ENCODE results near the gene IQSEC1.

The IQSEC1 gene

GRCh38 chr3:12994607-12995388, 78.4 kb downstream of the IQSEC1 start:
- peak overlapping the region; percentile 63 for H3K4me3 ChIP-seq (ENCODE audit: low read depth, low read length)
- no peak for DNase-seq (ENCODE audit: low read depth)

- peak overlapping the region; percentile 63 for H3K4me3 ChIP-seq (ENCODE audit: low read depth, low read length)
- DNase-seq (ENCODE audit: low read depth): no peak
Measured at GRCh38 chr3:12994357-12994606, 78.9 kb downstream of the IQSEC1 start.

- DNase-seq (ENCODE audit: low read depth): no peak
- peak overlapping the region; percentile 63 for H3K4me3 ChIP-seq (ENCODE audit: low read depth, low read length)
Measured at GRCh38 chr3:12993517-12994356, 79.5 kb downstream of the IQSEC1 start.

- peak overlapping the region; percentile 55 for H3K4me3 ChIP-seq (ENCODE audit: low read depth, low read length)
- DNase-seq (ENCODE audit: low read depth): no peak
Measured at GRCh38 chr3:12992629-12993516, 80.4 kb downstream of the IQSEC1 start.

GRCh38 chr3:12991861-12992281, 81.4 kb downstream of the IQSEC1 start:
- no peak overlapping the region for H3K4me3 ChIP-seq (ENCODE audit: low read depth, low read length)
- no peak for DNase-seq (ENCODE audit: low read depth)

GRCh38 chr3:12991481-12991837, 81.8 kb downstream of the IQSEC1 start:
- no peak overlapping the region for H3K4me3 ChIP-seq (ENCODE audit: low read depth, low read length)
- no peak for DNase-seq (ENCODE audit: low read depth)

GRCh38 chr3:12990781-12991480, 82.3 kb downstream of the IQSEC1 start:
- DNase-seq (ENCODE audit: low read depth): peak; percentile 51
- H3K4me3 ChIP-seq (ENCODE audit: low read depth, low read length): no peak overlapping the region

GRCh38 chr3:12990306-12990705, 82.9 kb downstream of the IQSEC1 start:
- H3K4me3 ChIP-seq (ENCODE audit: low read depth, low read length): no peak overlapping the region
- no peak for DNase-seq (ENCODE audit: low read depth)

- no peak overlapping the region for H3K4me3 ChIP-seq (ENCODE audit: low read depth, low read length)
- DNase-seq (ENCODE audit: low read depth): no peak
Measured at GRCh38 chr3:12988728-12989454, 84.3 kb downstream of the IQSEC1 start.

GRCh38 chr3:12987602-12988001, 85.6 kb downstream of the IQSEC1 start:
- H3K4me3 ChIP-seq (ENCODE audit: low read depth, low read length): no peak overlapping the region
- DNase-seq (ENCODE audit: low read depth): no peak

- DNase-seq (ENCODE audit: low read depth): no peak
- H3K4me3 ChIP-seq (ENCODE audit: low read depth, low read length): no peak overlapping the region
Measured at GRCh38 chr3:12986986-12987385, 86.2 kb downstream of the IQSEC1 start.

- no peak overlapping the region for H3K4me3 ChIP-seq (ENCODE audit: low read depth, low read length)
- DNase-seq (ENCODE audit: low read depth): no peak
Measured at GRCh38 chr3:12986521-12986920, 86.7 kb downstream of the IQSEC1 start.

GRCh38 chr3:12986031-12986430, 87.2 kb downstream of the IQSEC1 start:
- no peak overlapping the region for H3K4me3 ChIP-seq (ENCODE audit: low read depth, low read length)
- no peak for DNase-seq (ENCODE audit: low read depth)

- H3K4me3 ChIP-seq (ENCODE audit: low read depth, low read length): no peak overlapping the region
- DNase-seq (ENCODE audit: low read depth): no peak
Measured at GRCh38 chr3:12985148-12985547, 88.1 kb downstream of the IQSEC1 start.

- DNase-seq (ENCODE audit: low read depth): no peak
Measured at GRCh38 chr3:12984023-12984823, 89.0 kb downstream of the IQSEC1 start.

GRCh38 chr3:12983319-12983718, 89.9 kb downstream of the IQSEC1 start:
- DNase-seq (ENCODE audit: low read depth): no peak
- H3K4me3 ChIP-seq (ENCODE audit: low read depth, low read length): no peak overlapping the region

More at GRCh38 chr3:12984023-12984823, 89.0 kb downstream of the IQSEC1 start:
- no peak overlapping the region for H3K4me3 ChIP-seq (ENCODE audit: low read depth, low read length)

GRCh38 chr3:12982619-12983101, 90.6 kb downstream of the IQSEC1 start:
- DNase-seq (ENCODE audit: low read depth): no peak
- H3K4me3 ChIP-seq (ENCODE audit: low read depth, low read length): no peak overlapping the region
